CD4-positive, alpha-beta T cell treated with Interferon gamma for 1 hour (primary cell): ENCODE measurements around the gene SPTLC2.
A peak's percentile ranks its signal among the peaks of the same experiment; 100 is the strongest.
"Not testable (repeated sequence)": the region's sequence is repeated elsewhere in the genome, so short reads cannot be mapped to it uniquely, and the experiment has no call there.

Source experiments
- DNase-seq: peaks from one replicate; pipeline ENCODE4 v3.0.0-alpha.2; 2020

SPTLC2 gene

GRCh38 chr14:77616454-77617229 lies at the start of gene SPTLC2:
Gene SPTLC2 (minus strand): TSS chr14:77616637. CDS start chr14:77616579, 58 bp downstream.
- DNase-seq = peak; percentile 98

GRCh38 chr14:77663293-77663692 lies 46.9 kb upstream of the SPTLC2 start:
- DNase-seq = no peak

- not testable (repeated sequence) for DNase-seq
Observed at GRCh38 chr14:77661562-77661961, 45.1 kb upstream of the SPTLC2 start.

- no peak for DNase-seq
Observed at GRCh38 chr14:77660754-77661153, 44.3 kb upstream of the SPTLC2 start.

GRCh38 chr14:77659831-77660230 lies 43.4 kb upstream of the SPTLC2 start:
- no peak for DNase-seq

GRCh38 chr14:77657280-77657679 lies 40.8 kb upstream of the SPTLC2 start:
- no peak for DNase-seq

DNA sequence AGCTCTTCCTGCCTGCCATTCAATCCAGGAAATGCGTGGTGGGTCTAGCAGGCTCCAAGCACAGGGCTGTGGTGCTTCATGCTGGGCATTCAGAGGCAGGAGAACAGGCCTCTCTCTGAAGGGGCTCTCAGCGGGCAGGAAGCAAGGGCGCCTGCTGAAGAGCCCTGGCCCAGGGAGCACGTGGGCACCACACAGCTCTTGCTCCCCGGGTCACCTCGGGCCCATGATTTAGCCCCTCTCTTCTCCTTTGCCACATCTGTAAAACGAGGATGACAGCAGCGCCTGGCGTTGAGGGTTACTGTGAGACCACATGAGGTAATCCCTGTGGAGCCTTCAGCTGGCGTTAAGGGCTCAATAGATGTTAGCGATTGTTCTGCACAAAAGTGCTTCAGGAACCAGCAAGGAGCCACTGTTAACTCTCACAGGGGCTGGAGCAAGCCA lies 37.6 kb upstream of the SPTLC2 start:
- DNase-seq = no peak

DNA sequence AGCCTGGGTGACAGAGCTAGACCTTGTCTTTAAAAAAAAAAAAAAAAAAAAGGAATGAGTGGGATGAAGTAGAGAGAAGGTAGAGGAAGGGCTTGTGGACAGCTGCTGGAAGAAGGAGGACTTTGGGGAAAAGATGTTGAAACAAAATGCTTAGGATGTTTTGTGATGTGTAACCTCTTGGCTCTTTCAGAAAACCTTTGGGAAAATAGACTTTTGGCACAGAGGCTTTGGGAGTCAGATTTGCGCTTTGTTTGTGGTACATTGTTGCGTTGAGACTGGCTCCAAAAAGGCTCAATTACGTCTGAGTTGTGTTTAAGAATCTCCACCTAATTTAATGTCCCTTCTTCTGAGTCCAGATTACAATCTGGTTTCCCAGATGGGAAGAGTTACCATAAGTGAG lies 32.9 kb upstream of the SPTLC2 start:
- no peak for DNase-seq

DNA sequence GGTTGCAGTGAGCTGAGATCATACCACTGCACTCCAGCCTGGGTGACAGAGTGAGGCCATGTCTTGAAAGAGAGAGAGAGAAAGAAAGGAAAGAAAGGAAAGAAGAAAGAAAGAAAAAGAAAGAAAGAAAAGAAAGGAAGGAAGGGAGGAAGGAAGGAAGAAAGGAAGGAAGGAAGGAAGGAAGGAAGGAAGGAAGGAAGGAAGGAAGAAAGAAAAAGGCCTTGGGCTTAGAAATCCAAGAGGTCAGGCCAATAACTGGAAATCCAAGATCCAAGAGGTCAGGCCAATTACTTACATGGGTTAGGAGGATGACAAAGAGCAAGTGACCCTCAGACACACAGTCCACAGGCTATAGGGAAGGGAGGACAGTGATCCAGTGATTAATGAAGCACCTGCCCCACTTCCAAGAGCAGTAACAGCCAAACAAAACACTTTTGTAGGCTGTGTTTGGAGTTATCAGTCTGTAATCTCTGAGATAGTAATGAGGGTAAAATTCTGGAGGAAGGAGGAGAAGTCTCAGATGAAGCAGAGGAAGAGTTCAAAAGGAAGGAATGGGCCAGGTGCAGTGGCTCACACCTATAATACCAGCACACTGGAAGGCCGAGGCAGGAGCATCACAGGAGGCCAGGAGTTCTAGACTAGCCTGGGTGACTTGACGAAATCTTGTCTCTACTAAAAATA lies 32.2 kb upstream of the SPTLC2 start:
- no peak for DNase-seq

DNA sequence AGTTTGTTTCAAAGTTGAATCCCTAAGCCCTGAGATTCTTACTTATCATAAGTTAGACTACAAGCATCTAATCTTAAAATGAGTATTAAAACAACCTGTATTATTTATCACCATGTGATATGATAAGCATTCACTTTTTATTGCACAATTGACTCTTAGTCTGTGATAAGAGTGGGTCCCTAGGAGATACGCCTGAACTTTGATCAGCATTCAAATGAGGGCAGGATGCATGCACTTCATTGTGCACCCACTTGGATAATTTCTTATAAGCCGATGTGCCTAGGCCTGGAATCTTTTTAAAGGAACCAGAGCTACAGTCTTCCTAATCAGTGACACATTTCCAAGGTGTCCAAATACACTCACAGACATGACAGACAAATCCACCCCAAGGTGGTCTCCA lies 31.4 kb upstream of the SPTLC2 start:
- DNase-seq = no peak

DNA sequence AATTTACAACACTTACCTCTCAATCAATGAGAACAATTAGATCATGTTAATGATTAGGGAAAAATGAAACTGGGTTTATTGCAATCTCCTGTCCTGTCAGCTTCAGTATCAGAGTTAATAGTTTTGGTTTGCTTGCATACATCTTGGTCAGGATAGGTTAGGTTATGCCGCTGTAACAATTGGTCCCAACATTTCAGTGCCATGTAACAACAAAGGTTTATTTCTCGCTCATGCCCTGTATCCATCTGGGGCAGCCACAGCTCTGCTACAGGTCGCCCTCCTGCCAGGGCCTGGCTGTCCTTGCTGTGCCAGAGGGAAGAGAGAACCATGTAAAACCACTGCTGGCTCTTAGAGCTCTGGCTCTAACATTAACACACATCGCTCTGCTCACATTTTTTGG lies 30.5 kb upstream of the SPTLC2 start:
- DNase-seq = no peak

GRCh38 chr14:77645520-77646230 lies 29.2 kb upstream of the SPTLC2 start:
- no peak for DNase-seq

DNA sequence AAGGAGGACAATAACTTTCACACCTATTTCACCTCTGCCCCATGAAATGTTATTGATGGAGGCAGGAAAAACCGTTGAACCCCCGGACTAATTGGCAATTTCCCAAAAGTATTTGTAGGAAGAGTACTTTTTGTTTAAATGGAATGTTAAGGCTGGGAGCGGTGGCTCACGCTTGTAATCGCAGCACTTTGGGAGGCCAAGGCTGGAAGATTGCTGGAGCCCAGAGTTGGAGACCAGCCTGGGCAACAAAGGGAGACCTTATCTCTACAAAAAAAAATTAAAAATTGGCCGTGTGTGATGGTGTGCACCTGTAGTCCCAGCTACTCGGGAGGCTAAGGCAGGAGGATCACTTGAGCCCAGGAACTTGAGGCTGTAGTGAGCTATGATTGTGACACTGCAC lies 26.0 kb upstream of the SPTLC2 start:
- no peak for DNase-seq

- peak; percentile 69 for DNase-seq
Observed at GRCh38 chr14:77641534-77642341, 25.3 kb upstream of the SPTLC2 start.

- DNase-seq = peak; percentile 4
Observed at GRCh38 chr14:77640756-77641533, 24.5 kb upstream of the SPTLC2 start.

DNA sequence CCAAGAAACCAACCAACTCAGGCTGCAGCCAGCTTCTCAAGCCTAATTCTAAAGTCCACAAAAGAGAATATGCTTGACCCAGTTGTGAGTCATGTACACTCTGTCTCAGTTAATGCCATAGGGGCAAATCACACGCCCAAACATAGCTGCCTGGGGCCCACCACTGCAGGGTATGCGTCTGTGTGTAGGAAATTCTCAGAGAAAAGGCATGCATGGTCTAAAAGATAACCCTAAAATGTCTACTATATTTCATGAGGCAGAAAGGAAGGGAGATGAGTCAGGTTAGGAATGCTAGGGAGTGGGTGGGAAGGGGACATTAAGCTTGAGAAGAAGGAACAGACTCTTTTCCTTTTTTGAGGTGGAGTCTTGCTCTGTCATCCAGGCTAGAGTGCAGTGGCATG lies 22.3 kb upstream of the SPTLC2 start:
- DNase-seq = no peak

- DNase-seq = not testable (repeated sequence)
Observed at GRCh38 chr14:77635869-77636268, 19.4 kb upstream of the SPTLC2 start.

DNA sequence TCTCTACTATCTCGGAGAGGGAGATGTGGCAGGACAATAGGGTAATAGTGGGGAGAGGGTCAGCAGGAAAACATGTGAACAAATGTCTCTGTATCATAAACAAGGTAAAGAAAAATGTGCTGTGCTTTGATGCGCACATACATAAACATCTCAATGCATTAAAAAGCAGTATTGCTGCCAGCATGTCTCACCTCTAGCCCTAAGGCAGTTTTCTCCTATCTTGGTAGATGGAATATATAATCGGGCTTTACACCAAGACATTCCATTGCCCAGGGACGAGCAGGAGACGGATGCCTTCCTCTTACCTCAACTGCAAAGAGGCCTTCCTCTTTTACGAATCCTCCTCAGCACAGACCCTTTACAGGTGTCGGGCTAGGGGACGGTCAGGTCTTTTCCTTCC lies 19.0 kb upstream of the SPTLC2 start:
- DNase-seq = not testable (repeated sequence)

DNA sequence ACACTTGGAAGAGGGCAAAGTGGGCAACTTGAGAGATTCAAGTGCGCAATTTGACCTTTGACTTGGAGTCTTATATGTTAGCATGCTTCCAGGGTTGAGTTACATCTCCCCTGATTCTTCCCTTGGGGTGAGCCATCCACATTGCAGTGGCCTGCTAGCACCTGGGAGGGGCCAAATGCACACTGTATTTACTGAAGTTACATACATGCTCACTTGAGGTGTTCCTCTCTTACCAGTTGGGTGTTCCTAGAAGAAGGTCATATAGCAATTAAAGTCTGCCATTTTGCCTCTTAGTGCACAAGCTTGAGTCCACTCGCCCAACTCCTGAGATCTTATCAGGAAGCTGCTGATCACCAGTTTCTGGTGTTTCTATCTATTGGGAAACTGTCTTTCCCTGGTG lies 13.7 kb upstream of the SPTLC2 start:
- DNase-seq = no peak

GRCh38 chr14:77625360-77625759 lies 8.9 kb upstream of the SPTLC2 start:
- DNase-seq = no peak

- DNase-seq = no peak
Observed at GRCh38 chr14:77623201-77623600, 6.8 kb upstream of the SPTLC2 start.

DNA sequence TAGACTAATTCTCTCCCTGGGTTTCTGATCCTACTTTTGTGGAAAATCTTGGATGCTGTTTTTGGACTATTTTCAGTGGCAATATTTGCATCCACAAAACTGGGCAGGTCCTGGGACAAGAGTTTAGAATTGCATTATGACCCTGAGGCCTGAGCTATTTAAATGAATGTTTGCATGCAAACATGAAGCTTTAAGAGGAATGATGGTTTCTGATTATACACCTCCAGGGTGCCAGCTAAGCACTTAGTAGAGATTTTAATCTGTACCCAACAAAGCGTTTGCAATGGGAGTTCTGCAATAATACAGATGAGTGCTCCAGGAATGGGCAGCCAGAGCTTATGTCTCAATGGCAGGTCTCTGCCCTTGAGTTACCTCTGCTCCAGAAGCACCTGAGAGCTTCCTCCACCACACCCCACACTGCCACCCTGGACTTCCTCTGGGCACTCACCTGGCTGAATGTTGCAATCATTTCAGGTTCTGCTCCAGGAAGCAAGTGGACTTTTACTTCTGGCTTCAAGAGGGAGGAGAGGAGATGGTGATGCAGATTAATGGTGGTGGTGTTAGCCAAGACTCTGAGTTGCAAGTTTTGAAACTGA lies 6.0 kb upstream of the SPTLC2 start:
- DNase-seq = no peak
